HG03342 (cell line): Measurements from ENCODE around the gene SMIM35.
"Not testable (repeated sequence)": the region's sequence is repeated elsewhere in the genome, so short reads cannot be mapped to it uniquely, and the experiment has no call there.

Experiments used
- ATAC-seq: cut with Tn5 transposase; IDR thresholded peaks from one replicate; pipeline ENCODE4 v1.9.1; 2021; ENCODE audit warnings: mild to moderate bottlenecking, moderate library complexity; ENCODE audit not compliant: unreplicated experiment

Gene SMIM35

GRCh38 chr11:118082880-118083552 is 3.7 kb downstream of the SMIM35 start:
- no peak for ATAC-seq

GRCh38 chr11:118081241-118081958 is 5.4 kb downstream of the SMIM35 start:
- no peak for ATAC-seq

GRCh38 chr11:118080296-118080695 is 6.5 kb downstream of the SMIM35 start:
- ATAC-seq = no peak

GRCh38 chr11:118079491-118079890 is 7.3 kb downstream of the SMIM35 start:
- no peak for ATAC-seq

DNA sequence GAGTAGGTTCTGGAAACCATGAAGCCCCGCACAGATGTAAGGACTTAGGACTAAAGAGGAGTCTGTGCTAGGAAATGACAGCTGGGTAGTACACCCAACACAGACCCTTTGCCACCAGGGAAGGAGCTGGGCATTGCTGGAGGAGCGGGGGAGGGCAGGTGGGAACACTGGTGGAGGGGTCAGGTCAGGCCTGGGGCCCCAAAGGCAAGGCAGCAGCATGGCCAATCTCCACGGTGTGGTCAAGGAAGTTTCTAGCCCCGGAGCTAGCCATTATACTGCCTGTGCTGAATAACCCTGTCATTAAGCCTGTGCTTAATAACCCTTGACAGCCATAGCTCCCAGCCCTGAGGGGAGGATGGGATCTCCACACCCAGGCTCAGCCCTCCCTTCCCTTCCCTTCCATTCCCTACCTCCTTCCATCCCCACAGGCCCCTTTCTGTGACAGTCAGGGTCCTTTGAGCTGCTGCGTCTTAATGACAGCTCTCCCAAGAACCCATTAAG is 7.8 kb downstream of the SMIM35 start:
- ATAC-seq = no peak

DNA sequence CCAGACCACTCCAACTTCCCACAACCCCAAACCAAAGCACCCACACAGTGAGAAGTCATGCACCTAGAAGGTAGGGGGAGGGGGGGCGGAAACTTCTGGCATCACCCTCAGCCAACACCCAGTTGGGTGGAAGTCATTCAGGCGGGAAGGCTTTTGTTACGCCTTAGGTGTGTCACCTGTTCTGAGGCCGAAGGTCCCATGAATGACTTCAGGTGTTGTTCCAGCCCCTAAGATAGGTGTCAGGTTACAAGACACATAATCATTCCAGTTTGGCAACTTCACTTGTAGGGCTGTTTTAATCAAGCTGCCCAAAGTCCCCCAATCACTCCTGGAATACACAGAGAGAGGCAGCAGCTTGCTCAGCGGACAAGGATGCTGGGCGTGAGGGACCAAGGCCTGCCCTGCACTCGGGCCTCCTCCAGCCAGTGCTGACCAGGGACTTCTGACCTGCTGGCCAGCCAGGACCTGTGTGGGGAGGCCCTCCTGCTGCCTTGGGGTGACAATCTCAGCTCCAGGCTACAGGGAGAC is 9.9 kb downstream of the SMIM35 start, which contains the start of gene TMPRSS4:
Gene TMPRSS4 (plus strand): TSS at position 325 of the 528 bp plus-strand sequence. CDS start 225 bp downstream, outside the sequence.
- ATAC-seq = no peak

DNA sequence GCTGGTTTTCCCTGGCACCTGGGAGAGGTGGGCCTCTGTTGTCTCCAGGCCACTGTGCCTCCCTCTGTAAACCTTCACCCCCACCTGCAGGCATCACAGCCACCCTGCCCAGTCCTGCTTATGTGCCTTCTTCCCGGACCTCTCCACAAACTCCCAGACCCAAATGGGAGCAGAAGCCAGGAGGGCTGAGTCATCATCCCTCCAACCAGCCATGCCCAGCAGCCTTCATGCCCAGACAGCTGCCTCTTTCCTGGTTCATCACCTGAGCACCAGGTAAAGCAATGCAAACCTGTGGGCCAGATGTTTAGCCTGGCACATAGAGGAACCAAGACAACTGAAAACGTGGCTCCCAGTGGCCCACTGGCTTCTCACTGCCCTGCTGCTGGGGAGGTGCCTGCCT is 12.0 kb downstream of the SMIM35 start:
- ATAC-seq = no peak

DNA sequence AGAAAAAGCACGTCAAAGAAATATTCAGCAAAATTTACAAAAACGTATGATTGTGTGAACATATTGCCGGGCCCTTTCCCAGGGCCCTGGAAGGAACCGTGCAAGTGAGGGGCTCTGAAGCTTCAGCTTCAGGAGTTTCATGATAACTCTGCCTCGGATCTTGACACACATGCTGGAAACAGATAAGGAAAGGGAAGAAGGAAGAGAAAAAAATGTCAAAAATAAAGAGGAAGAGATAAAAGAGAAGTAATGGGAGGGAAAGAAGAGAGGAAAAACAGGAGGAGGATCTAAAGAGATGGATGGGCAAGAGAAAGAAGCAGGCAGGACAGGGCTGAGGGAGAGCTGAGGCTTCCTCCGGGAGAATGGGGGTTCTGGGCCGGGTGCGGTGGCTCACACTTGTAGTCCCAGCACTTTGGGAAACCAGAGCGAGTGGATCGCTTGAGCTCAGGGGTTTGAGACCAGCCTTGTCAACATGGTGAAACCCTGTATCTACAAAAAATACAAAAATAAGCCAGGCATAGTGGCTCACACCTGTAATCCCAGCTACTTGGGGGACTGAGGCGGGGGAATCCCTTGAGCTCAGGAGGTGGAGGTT is 12.6 kb downstream of the SMIM35 start:
- ATAC-seq = no peak

- no peak for ATAC-seq
Measured at GRCh38 chr11:118073554-118073953, 13.2 kb downstream of the SMIM35 start.

GRCh38 chr11:118071416-118072030 is 15.2 kb downstream of the SMIM35 start:
- no peak for ATAC-seq

DNA sequence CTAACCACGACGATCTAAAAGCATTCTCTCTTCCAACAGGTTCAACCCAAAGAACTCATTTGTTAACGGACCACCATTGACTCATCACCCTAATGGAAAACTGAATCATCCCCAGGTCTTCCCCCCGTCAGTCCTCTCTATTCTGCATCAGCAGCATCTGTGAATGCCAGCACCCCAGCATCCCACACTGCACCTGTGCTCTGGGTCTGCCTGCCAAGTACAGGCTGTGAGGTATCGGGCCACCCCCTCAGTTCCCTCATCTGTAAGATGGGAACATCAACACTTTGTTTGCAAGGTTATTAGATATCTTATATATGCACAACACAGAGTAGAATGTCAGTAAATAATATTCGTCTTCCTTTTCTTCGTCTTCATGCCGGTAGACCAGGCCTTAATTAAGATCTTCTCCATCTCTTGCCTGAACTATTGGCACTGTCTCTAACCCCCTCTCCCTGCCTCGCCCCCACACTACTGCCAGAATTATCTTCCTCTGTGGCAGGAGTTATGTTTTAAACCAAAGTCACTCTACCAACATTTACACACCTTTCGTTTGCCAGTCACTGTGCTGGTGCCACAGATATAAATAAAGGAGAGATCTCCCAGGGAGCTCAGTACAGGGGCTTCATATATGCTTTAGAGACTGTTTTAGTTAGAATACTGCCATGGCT is 17.7 kb downstream of the SMIM35 start:
- ATAC-seq = no peak

GRCh38 chr11:118068206-118068944 is 18.4 kb downstream of the SMIM35 start:
- ATAC-seq = no peak

DNA sequence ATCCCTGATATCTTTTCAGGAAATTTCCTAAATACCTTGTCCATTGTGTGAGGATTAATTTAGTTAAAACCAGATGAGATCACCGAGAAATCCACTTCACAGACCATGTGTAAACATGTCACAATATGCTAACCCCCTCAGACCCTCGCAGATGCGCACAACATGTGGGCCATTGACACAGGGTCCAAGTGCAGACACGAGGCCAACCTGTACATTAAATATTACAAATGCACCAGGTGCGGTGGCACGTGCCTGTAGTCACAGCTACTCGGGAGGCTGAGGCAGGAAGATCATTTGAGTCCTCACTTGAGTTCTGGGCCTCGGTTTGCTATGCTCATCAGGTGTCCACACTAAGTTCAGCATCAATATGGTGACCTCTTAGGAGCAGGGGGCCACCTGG is 19.8 kb downstream of the SMIM35 start:
- no peak for ATAC-seq

DNA sequence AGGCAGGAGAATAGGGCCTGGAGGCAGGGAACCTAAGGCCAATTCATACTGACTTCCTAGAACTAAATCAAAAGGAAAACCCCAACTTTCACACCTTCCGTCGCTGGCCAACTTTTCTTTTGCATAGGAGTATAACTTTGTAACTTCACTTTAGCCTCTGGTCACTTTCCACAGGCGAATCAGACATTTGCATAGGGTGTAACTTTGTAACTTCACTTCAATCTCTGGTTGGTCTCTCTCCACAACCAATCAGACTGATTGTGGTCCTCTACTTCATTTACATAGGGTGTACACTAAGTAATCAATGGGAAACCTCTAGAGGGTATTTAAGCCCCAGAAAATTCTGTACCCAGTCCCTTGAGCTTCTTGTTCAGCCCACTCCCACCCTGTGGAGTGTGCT is 21.4 kb downstream of the SMIM35 start:
- no peak for ATAC-seq

GRCh38 chr11:118064956-118065355 is 21.8 kb downstream of the SMIM35 start:
- no peak for ATAC-seq

DNA sequence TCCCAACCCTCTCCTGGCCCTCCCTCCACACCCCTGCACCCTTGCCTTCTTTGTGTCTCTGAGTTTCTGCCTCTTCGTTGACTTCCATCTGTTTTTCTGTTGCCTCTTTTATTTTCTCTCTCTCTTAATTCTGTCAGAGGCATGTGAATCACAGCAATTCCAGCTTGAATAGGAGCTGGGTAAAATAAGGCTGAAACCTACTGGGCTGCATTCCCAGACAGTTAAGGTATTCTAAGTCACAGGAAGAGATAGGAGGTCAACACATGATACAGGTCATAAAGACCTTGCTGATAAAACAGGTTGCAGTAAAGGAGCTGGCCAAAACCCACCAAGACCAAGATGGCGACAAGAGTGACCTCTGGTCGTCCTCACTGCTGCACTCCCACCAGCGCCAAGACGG is 24.1 kb downstream of the SMIM35 start:
- not testable (repeated sequence) for ATAC-seq

DNA sequence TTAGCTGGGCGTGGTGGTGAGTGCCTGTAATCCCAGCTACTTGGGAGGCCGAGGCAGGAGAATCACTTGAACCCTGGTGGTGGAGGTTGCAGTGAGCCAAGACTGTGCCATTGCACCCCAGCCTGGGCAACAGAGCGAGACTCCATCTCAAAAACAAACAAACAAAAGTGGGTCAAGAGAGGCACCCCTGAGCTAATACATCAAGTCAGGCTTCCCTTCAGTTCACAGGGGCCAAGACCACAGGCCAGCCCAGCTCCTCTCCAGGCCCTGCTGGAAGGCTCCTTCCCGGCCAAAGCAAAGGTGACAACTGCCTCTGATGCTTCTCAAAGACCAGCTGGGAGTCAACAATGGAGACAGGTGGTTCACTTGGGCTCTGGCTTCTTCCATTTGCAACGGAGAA is 24.6 kb downstream of the SMIM35 start:
- not testable (repeated sequence) for ATAC-seq

- ATAC-seq = no peak
Measured at GRCh38 chr11:118061586-118062125, 25.1 kb downstream of the SMIM35 start.

DNA sequence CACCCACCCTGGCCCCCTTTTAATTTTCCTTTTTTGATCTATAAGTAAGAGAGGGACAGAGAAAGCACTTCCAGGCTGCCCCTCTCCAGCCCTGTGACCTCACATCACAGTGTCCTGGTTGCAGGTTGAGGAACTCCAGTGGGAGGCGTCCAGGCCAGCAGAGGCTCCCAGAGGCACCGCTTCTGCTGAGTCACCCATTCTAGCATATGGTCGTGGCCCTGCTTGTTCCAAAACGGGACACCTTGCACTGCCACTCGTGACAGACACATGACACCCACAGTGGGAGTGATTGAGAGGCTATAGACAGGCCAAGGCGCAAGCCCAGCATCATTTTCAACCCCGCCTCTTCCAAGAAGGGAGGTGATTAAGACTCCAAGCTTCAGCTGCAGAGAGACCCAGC is 25.9 kb downstream of the SMIM35 start:
- no peak for ATAC-seq
